B cell (primary cell): ENCODE measurements around the gene KLF16.

ENCODE experiments used
- CTCF ChIP-seq: fragments of 200-600 bp; IDR thresholded peaks from one replicate; pipeline ENCODE4 v1.8.0; 2022; ENCODE audit warnings: antibody characterized with exemption, mild to moderate bottlenecking
- EZH2 ChIP-seq: IDR thresholded peaks from 2 replicates; pipeline ENCODE4 v1.6.1; 2012; ENCODE audit warnings: borderline replicate concordance, low read depth, mild to moderate bottlenecking, moderate library complexity, low read length; ENCODE audit not compliant: insufficient read depth, poor library complexity, severe bottlenecking

- TF ChIP-seq CTCF (no peak), EZH2 (no peak)
Observed at GRCh38 chr19:1882089-1882785, 18.9 kb upstream of the KLF16 start.
